Lung microvascular endothelial cell (primary cell): Measurements from ENCODE around the gene ZDHHC18. TPM values are rescaled to one million over a fixed set of nuclear protein-coding genes. Genes with fewer than 3 reads are reported as not detected.
A peak's percentile ranks its signal among the peaks of the same experiment; 100 is the strongest.
"Not testable (repeated sequence)": the region's sequence is repeated elsewhere in the genome, so short reads cannot be mapped to it uniquely, and the experiment has no call there.

ENCODE experiments used
- DNase-seq, 2 donors: peaks; one replicate each; pipeline versions ENCODE4 v3.0.0 to v3.0.0-alpha.2; 2010; ENCODE audit warnings: low read depth in 2 of 2
- total RNA-seq: library from RNA; depleted of rRNA; stranded (reverse); fragments of >200 nt; gene quantifications from 2 replicates; pipeline ENCODE4 v1.2.1, GENCODE V29; 2014

ZDHHC18 gene
- total RNA-seq, 1 donor from 2014 or later: 4.2 TPM

GRCh38 chr1:26857473-26858060, 31.1 kb downstream of the ZDHHC18 start:
- no peak for DNase-seq

DNA sequence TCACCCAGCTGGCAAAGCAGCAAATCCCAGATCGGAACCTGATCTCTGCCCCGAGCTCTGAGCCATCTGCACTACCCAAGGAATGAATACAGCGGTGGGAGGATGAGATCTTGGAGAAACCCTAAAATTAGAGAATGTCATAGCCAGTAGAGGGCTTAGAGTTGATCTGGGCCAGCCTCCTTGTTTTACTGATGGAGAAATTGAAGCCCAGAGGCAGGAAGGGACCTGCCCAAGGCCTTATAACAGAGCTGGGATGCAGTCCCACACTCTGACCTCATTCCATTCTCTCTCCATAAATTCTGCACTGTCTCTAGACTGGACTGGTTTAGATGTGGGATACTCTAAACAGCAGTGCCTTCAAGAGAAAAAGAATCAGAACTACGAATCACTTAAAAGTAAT, 31.7 kb downstream of the ZDHHC18 start:
- DNase-seq: no peak

GRCh38 chr1:26858891-26859640, 32.6 kb downstream of the ZDHHC18 start:
- DNase-seq: no peak

GRCh38 chr1:26861286-26861701, 34.8 kb downstream of the ZDHHC18 start:
- DNase-seq: peak in 1 of 2 donors; percentile 31

GRCh38 chr1:26861889-26862378, 35.4 kb downstream of the ZDHHC18 start:
- no peak for DNase-seq

DNA sequence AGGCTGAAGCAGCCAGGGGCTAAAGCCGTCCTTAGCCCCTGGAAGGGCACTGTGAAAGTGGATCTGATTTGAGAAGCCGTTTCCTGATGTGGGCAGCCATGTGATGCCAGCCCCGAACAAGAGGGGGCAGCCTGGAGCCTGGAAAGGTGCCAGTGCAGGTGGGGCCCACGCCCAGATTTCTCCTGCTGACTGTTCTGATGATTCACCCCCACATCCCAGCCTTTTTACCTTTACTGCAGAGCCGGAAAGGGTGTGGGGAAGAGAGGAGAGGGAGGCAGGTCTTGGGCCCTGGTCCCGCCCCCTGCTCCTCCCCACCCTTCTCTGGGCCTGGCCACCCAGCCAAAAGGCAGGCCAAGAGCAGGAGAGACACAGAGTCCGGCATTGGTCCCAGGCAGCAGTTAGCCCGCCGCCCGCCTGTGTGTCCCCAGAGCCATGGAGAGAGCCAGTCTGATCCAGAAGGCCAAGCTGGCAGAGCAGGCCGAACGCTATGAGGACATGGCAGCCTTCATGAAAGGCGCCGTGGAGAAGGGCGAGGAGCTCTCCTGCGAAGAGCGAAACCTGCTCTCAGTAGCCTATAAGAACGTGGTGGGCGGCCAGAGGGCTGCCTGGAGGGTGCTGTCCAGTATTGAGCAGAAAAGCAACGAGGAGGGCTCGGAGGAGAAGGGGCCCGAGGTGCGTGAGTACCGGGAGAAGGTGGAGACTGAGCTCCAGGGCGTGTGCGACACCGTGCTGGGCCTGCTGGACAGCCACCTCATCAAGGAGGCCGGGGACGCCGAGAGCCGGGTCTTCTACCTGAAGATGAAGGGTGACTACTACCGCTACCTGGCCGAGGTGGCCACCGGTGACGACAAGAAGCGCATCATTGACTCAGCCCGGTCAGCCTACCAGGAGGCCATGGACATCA, 36.5 kb downstream of the ZDHHC18 start, which contains the start of gene SFN:
Gene SFN, plus strand, starts transcription at position 369 of the 904 bp plus-strand sequence. Its CDS starts 64 bp downstream, at position 433.
- no peak for DNase-seq

GRCh38 chr1:26863685-26864077, 37.2 kb downstream of the ZDHHC18 start:
- no peak for DNase-seq

- DNase-seq: peak; percentile 97
Observed at GRCh38 chr1:26864610-26865480, 38.4 kb downstream of the ZDHHC18 start.

GRCh38 chr1:26873097-26873496, 46.6 kb downstream of the ZDHHC18 start:
- DNase-seq: not testable (repeated sequence)

DNA sequence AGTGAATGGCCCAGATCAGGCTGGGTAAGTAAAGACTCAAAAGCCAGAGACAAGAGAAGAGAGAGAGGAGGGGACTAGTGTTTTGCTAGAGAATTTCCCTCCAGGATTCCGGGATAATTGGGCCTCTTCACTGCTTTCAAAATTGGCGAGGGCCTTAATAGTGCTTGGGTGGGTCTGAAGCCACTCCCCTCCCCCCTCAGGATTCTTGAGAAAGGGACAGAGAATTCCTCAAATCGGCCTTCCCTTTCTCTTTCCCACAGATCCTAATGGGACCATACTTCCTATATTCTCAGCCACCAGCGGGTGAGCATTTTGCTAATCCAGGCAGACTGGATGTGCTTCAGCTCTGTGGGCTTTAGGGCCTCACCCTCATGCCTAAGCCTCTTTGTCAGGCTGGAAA, 48.4 kb downstream of the ZDHHC18 start:
- DNase-seq: no peak

- DNase-seq: no peak
Observed at GRCh38 chr1:26877326-26877725, 50.8 kb downstream of the ZDHHC18 start.

DNA sequence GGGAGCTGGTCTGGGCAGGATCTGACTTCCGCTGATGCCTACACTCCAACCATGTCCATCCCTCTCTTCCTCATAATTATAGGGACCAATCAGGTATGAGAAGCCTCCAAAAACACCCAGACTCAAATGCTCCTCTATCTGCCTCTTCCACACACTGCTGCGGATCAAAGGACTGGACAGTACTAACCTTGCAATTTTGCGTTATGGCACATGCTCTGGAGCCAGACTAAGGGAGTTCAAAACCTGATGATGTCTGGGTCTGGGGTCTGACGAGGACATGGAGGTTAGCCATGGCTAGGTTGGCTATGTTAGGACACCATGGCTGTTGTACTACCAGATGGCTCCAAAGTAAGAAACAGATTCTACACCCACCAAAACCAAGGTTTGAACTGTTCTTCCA, 53.3 kb downstream of the ZDHHC18 start:
- DNase-seq: no peak

- DNase-seq: not testable (repeated sequence)
Observed at GRCh38 chr1:26881611-26882010, 55.1 kb downstream of the ZDHHC18 start.

GRCh38 chr1:26882696-26883463, 56.4 kb downstream of the ZDHHC18 start:
- no peak for DNase-seq

- DNase-seq: peak; percentile 23 to 51
Observed at GRCh38 chr1:26887125-26887524, 60.6 kb downstream of the ZDHHC18 start.

GRCh38 chr1:26888231-26888630, 61.7 kb downstream of the ZDHHC18 start:
- DNase-seq: no peak

GRCh38 chr1:26889551-26890466, 63.3 kb downstream of the ZDHHC18 start, which contains the start of gene GPN2:
Gene GPN2, minus strand, starts transcription at chr1:26890283. Its CDS starts 187 bp downstream, at chr1:26890096.
- peak; percentile 86 to 87 for DNase-seq

DNA sequence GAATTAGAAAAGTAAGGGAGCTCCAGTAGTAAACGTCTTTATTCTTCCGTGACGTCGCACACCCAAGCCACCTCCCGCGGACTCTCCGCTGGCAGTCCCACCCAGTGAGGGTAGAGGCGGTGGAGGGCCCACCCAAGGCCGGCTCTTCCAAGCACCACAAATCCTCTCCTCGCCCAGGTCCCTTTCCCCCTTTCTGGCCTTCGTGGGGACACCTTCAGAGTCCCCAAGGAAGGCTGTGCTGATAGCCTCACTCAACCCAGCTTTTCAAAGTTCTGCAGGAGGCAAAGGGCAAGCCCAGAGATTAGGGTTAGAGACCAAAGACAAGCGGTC, 63.9 kb downstream of the ZDHHC18 start:
- DNase-seq: no peak

- DNase-seq: no peak
Observed at GRCh38 chr1:26894263-26894662, 67.8 kb downstream of the ZDHHC18 start.
